ENCODE results near the gene MTA2. TPM values are rescaled to one million over a fixed set of nuclear protein-coding genes. Genes with fewer than 3 reads are reported as not detected.

Gene MTA2
- polyA plus RNA-seq, 2 of the 4 experiments (the other 2 are of a cell fraction) = 21.8 to 85.0 TPM

GRCh38 chr11:62559204-62559603, 42.5 kb downstream of the MTA2 start:
- ATAC-seq = no peak
- 89% methylated on average over 8 of the region's 8 CpGs for WGBS (ENCODE audit: missing lambda C conversion rate)

GRCh38 chr11:62558669-62559068, 43.0 kb downstream of the MTA2 start:
- 87% methylated on average over 9 of the region's 9 CpGs for WGBS (ENCODE audit: missing lambda C conversion rate)
- no peak overlapping the region for H3K4me3 ChIP-seq
- H3K27ac ChIP-seq = peak overlapping the region in 1 of 2 experiments; percentile 94; a peak in 2 of 6 replicates
- ATAC-seq = no peak
- DNase-seq (ENCODE audit: low read depth in 1 of 2, low spot score in 1 of 2) = no peak
- H3K4me1 ChIP-seq = peaks cover 100% of the 10 kb centered on the region
- H3K9me3 ChIP-seq = no peaks in the 10 kb centered on the region
- H3K4me2 ChIP-seq = no peak overlapping the region
- TF ChIP-seq CHD4 (IDR thresholded peaks at IDR 0.05; ENCODE audit: borderline replicate concordance) (no peak), GATA3 (IDR thresholded peaks at IDR 0.05; ENCODE audit: borderline replicate concordance) (no peak)
- ChIA-PET CTCF (interaction anchor here (0.7 to 12.6 kb wide), 8 partner anchors 8 to 165 kb away, joined by 3 to 296 read pairs (median 41); partner anchors contain the start of genes AHNAK and SCGB1A1), POLR2A (interaction anchor here (1.2 to 2.7 kb wide), 3 partner anchors 15 to 33 kb away, joined by 3 to 12 read pairs (median 3); partner anchors contain the start of genes EEF1G and TUT1)
- FAIRE-seq = no peak

More at GRCh38 chr11:62559204-62559603, 42.5 kb downstream of the MTA2 start:
- no peak overlapping the region for H3K4me3 ChIP-seq
- no peak for DNase-seq (ENCODE audit: low read depth in 1 of 2, low spot score in 1 of 2)
- TF ChIP-seq ESRRA (IDR thresholded peaks at IDR 0.05; ENCODE audit: borderline replicate concordance, low read length) = no peak
- no peak for TF ChIP-seq FOSB (CRISPR knock-in tag; IDR thresholded peaks at IDR 0.05)
- TF ChIP-seq REST (IDR thresholded peaks at IDR 0.05) = no peak
- TF ChIP-seq MAZ (IDR thresholded peaks at IDR 0.05; ENCODE audit: borderline replicate concordance, low read depth, low read length) = no peak
- TF ChIP-seq HDAC2 (IDR thresholded peaks at IDR 0.05) = no peak
- no peak for TF ChIP-seq EP300 (IDR thresholded peaks at IDR 0.05)
- TF ChIP-seq CBX8 (IDR thresholded peaks at IDR 0.05) = no peak
- TF ChIP-seq HOXB13 (CRISPR knock-in tag; IDR thresholded peaks at IDR 0.05; ENCODE audit: low read depth) = no peak
- TF ChIP-seq TFCP2L1 (CRISPR knock-in tag; IDR thresholded peaks at IDR 0.05) = no peak
- no peak for TF ChIP-seq EHF (CRISPR knock-in tag; IDR thresholded peaks at IDR 0.05)
- TF ChIP-seq HOXA7 (CRISPR knock-in tag; IDR thresholded peaks at IDR 0.05) = no peak
- TF ChIP-seq JUN (IDR thresholded peaks at IDR 0.05) = no peak
- H3K9me3 ChIP-seq = no peaks in the 10 kb centered on the region
- peaks cover 99% of the 10 kb centered on the region for H3K4me1 ChIP-seq
- peak overlapping the region in 1 of 2 experiments; percentile 94; a peak in 3 of 6 replicates for H3K27ac ChIP-seq
- H3K4me2 ChIP-seq = no peak overlapping the region
- FAIRE-seq = no peak
- CTCF ChIA-PET = interaction anchor here (0.7 to 12.6 kb wide), 13 partner anchors 8 to 166 kb away, joined by 3 to 296 read pairs (median 8); partner anchors contain the start of genes AHNAK and SCGB1A1
- POLR2A ChIA-PET = interaction anchor here (1.2 to 2.7 kb wide), 3 partner anchors 15 to 32 kb away, joined by 3 to 12 read pairs (median 3); partner anchors contain the start of genes EEF1G and TUT1

GRCh38 chr11:62556875-62557631, 44.6 kb downstream of the MTA2 start:
- ATAC-seq (no peak), DNase-seq (ENCODE audit: low read depth in 1 of 2, low spot score in 1 of 2) (no peak), FAIRE-seq (no peak)
- CTCF ChIA-PET = interaction anchor here (0.9 to 12.6 kb wide), 8 partner anchors 9 to 218 kb away, joined by 3 to 296 read pairs (median 6); partner anchors contain the start of genes AHNAK and SCGB1A1
- H3K4me2 ChIP-seq = peak overlapping the region; percentile 86
- H3K4me1 ChIP-seq = peaks cover 96% of the 10 kb centered on the region
- no peaks in the 10 kb centered on the region for H3K9me3 ChIP-seq
- WGBS (ENCODE audit: missing lambda C conversion rate) = 28% methylated on average over 3 of the region's 3 CpGs
- H3K27ac ChIP-seq = peak overlapping the region; percentile 90 to 94
- POLR2A ChIA-PET = interaction anchor here (1.2 to 2.7 kb wide), 3 partner anchors 10 to 34 kb away, joined by 3 to 12 read pairs (median 9); partner anchors contain the start of genes EEF1G and TUT1
- peak overlapping the region; percentile 4; the same call in 1 of the 3 replicates for H3K4me3 ChIP-seq
- TF ChIP-seq CHD4 (IDR thresholded peaks at IDR 0.05; ENCODE audit: borderline replicate concordance) (no peak), PBX3 (IDR thresholded peaks at IDR 0.05) (no peak), RNF2 (IDR thresholded peaks at IDR 0.05; ENCODE audit: borderline replicate concordance, low read depth) (no peak), TP53 (CRISPR knock-in tag; IDR thresholded peaks at IDR 0.05) (no peak), BCL3 (IDR thresholded peaks at IDR 0.05) (no peak), MAZ (IDR thresholded peaks at IDR 0.05; ENCODE audit: borderline replicate concordance, low read depth, low read length) (no peak), FOSL2 (IDR thresholded peaks at IDR 0.05) (no peak), FOSL2 (CRISPR knock-in tag; IDR thresholded peaks at IDR 0.05) (no peak), MAX (IDR thresholded peaks at IDR 0.05) (no peak; the same call in 1 of the 2 replicates), ZFP36 (IDR thresholded peaks at IDR 0.05; ENCODE audit: borderline replicate concordance, partially characterized antibody) (no peak), GATA3 (IDR thresholded peaks at IDR 0.05; ENCODE audit: borderline replicate concordance) (no peak; the same call in 1 of the 2 replicates), RAD21 (conservative IDR thresholded peaks at IDR 0.05 in 1 of 2, IDR thresholded peaks at IDR 0.05 in 1 of 2) (no peak), HOXA7 (CRISPR knock-in tag; IDR thresholded peaks at IDR 0.05) (no peak)
